Stimulated activated naive CD8-positive, alpha-beta T cell treated with anti-CD3 and anti-CD28 coated beads, Interleukin-15, Interleukin-2, amounts not matched to agents 100 ng/mL and 50 ng/mL, for 24 hours (primary cell): ENCODE measurements around the gene OTOA.
"Not testable (repeated sequence)": the region's sequence is repeated elsewhere in the genome, so short reads cannot be mapped to it uniquely, and the experiment has no call there.

Source experiments
- H3K27ac Mint-ChIP-seq: one replicate; pipeline ENCODE4 v1.8.0; 2021; ENCODE audit warnings: mild to moderate bottlenecking, mixed read lengths
- H3K27me3 Mint-ChIP-seq: one replicate; pipeline ENCODE4 v1.8.0; 2021; ENCODE audit warnings: mixed read lengths
- H3K36me3 Mint-ChIP-seq: one replicate; pipeline ENCODE4 v1.8.0; 2021; ENCODE audit warnings: low read depth, mixed read lengths
- H3K4me1 Mint-ChIP-seq: one replicate; pipeline ENCODE4 v1.8.0; 2021; ENCODE audit warnings: low read depth, mixed read lengths
- H3K4me3 Mint-ChIP-seq: one replicate; pipeline ENCODE4 v1.8.0; 2021; ENCODE audit warnings: mild to moderate bottlenecking, mixed read lengths
- H3K9me3 Mint-ChIP-seq: one replicate; pipeline ENCODE4 v1.8.0; 2021; ENCODE audit warnings: mixed read lengths

Gene OTOA

DNA sequence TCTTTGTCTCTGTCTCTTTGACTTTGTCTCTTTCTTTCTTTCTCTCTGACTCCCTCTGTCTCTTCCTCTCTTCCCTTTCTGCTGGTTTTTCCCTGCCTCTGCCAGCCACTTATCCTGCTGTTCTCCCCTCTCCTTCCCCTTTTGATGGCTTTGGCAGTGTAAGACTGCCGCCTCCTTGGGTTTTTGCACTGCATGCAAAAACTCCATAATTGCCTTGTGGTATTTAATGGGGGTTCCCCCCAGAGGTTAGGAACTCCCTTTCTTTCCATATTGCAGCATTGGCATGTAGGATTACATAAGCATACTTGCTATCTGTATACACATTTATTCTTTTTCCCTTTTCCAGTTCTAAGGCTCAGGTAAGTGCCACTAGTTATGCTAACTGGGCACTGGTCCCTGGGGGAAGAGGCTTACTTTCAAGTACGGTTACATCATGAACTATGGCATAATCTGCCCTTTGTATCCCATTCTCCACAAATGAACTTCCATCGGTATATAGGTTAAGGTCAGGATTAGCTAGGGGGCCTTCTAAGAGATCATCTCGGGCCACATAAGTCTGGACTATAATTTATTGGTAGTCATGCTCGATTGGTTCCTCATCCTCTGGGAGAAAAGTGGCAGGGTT, 31.7 kb upstream of the OTOA start:
- not testable (repeated sequence) for H3K4me3 Mint-ChIP-seq, H3K9me3 Mint-ChIP-seq, H3K27me3 Mint-ChIP-seq
- Mint-ChIP-seq H3K4me1 (peaks cover 26% of the 10 kb centered on the region), H3K36me3 (peaks cover 47% of the 10 kb centered on the region), H3K27ac (peak overlapping the region; percentile 73)

DNA sequence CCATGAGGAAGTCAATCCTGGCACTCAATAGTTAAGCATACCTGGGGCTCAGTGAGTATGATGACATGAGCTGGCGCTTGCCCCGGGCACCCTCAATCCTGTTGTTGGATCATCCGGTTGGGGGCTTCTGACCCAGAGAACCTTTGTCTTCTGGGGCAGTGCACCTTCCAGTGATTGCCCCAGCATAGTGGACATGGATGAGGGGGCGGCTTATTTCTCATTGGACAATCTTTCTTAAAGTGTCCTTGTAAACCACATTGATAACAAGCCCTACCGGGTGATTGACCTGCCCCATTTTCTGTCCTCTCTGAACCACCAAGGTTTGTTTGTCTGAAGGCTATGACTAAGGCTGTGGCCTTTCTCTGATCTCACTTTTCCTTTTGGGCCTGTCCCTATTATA, 29.6 kb upstream of the OTOA start:
- no peak overlapping the region for H3K27ac Mint-ChIP-seq
- H3K4me3 Mint-ChIP-seq: no peak overlapping the region
- H3K27me3 Mint-ChIP-seq: no peaks in the 10 kb centered on the region
- no peaks in the 10 kb centered on the region for H3K9me3 Mint-ChIP-seq
- H3K4me1 Mint-ChIP-seq: peaks cover 41% of the 10 kb centered on the region
- H3K36me3 Mint-ChIP-seq: peaks cover 31% of the 10 kb centered on the region

DNA sequence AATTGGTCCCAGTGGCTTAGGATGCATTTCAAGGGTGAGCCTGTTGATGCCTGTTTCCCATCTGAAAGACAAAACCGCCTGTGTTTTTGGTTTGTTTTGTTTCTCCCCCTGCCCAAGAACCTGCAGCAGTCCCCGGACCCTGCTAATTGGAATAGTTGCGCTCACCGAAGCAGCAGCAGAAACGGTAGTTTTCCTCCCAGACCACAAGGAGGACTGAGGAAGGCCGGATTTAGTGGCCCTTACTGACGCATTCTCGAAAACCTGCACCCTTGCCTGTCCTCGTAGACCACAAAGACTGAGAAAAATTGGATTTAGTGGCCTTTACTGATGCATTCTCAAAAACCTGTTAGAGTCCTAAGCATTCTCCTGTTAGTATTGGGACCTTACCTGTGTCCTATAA, 28.1 kb upstream of the OTOA start:
- Mint-ChIP-seq H3K36me3 (peaks cover 24% of the 10 kb centered on the region), H3K4me1 (peaks cover 45% of the 10 kb centered on the region)
- H3K4me3 Mint-ChIP-seq, H3K9me3 Mint-ChIP-seq, H3K27me3 Mint-ChIP-seq, H3K27ac Mint-ChIP-seq: not testable (repeated sequence)

DNA sequence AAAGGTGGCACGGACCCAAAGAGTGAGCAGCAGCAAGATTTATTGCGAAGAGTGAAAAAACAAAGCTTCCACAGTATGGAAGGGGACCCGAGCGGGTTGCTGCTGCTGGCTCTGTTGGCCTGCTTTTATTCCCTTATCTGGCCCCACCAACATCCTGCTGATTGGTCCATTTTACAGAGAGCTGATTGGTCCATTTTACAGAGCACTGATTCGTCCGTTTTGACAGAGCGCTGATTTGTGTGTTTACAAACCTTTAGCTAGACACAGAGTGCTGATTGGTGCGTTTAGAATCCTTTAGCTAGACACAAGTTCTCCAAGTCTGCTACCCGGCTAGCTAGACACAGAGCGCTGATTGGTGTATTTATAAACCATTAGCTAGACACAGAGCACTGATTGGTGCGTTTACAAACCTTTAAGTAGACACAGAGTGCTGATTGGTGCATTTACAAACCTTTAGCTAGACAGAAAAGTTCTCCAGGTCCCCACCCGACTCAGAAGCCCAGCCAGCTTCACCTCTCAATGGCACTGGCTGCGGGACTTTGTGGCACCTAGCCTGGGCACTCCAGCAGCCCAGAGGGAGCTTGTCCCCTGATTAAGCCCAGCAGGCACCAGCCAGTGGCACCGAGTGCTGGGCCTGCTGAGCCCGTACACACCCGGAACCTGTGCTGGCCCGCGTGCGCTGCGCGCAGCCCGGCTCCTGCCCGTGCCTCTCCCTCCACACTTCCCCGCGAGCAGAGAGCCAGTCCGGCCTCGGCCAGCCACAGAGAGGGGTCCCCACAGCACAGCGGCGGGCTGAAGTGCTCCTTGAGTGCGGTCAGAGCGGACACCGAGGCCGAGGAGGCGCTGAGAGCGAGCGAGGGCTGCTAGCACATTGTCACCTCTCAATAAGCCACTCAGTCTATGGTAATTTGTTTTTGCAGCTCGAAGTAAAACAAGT, 26.5 kb upstream of the OTOA start:
- Mint-ChIP-seq H3K4me3 (no peak overlapping the region), H3K27ac (no peak overlapping the region), H3K9me3 (no peaks in the 10 kb centered on the region), H3K27me3 (no peaks in the 10 kb centered on the region), H3K4me1 (peaks cover 40% of the 10 kb centered on the region), H3K36me3 (peaks cover 23% of the 10 kb centered on the region)

DNA sequence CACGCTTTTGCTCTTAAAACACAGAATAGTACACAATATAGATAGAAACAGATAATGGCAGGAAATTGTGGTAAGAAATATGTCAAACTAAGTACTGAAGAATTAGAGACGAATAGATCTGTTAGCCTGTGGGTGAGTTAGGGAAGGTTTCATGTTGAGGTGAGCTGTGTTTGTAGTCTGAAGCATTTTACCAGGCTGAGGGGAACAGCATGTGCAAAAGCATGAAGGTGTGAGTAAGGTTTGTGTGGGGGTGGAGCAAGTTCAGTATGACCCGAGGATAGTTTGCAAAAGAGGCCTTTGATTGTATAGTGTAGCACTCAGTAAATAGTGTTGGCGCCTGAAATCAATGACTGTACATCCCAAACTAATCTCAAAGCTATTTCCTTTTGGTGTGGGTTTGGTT, 25.2 kb upstream of the OTOA start:
- Mint-ChIP-seq H3K4me1 (peaks cover 35% of the 10 kb centered on the region), H3K27me3 (no peaks in the 10 kb centered on the region), H3K36me3 (peaks cover 20% of the 10 kb centered on the region), H3K4me3 (no peak overlapping the region), H3K27ac (peak overlapping the region; percentile 50), H3K9me3 (no peaks in the 10 kb centered on the region)

DNA sequence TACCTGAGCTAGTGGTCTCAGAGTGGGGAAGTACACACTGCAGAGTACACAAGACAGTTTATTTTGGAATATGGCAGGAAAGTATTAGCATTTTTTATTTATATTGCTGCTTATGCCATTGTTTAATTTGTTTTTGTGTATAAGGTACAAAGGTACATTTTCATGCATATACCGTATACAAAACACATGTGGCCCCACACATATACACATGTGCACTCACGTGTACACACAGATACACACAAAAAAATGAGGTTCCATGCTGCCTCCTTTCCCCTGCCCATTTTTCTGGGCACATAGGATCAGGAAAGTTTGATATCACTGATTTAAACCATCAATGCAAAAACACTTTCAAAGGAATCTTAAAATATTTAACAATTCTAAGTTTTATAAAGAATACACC, 24.3 kb upstream of the OTOA start:
- H3K36me3 Mint-ChIP-seq: peaks cover 20% of the 10 kb centered on the region
- H3K27ac Mint-ChIP-seq: no peak overlapping the region
- no peak overlapping the region for H3K4me3 Mint-ChIP-seq
- H3K4me1 Mint-ChIP-seq: peaks cover 34% of the 10 kb centered on the region
- H3K27me3 Mint-ChIP-seq: no peaks in the 10 kb centered on the region
- no peaks in the 10 kb centered on the region for H3K9me3 Mint-ChIP-seq

DNA sequence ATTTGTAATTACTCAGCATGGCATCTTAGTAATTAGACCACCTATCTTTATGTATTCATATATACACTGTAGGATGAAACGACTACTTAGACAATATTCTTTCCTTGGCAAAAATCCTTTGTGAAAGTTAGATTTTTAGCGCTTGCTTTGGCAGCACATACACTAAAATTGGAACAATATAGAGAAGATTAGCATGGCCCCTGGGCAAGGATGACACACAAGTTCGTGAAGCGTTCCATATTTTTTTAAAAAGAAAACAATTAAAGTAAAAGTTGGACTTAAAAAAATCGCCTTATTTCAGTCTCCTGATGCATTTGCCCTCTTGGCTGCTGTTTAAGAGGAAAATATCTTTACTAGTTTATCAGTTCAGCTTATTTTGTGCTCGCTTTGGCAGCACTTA, 21.9 kb upstream of the OTOA start:
- Mint-ChIP-seq H3K4me1 (peaks cover 57% of the 10 kb centered on the region), H3K27ac (no peak overlapping the region), H3K36me3 (no peaks in the 10 kb centered on the region), H3K9me3 (no peaks in the 10 kb centered on the region), H3K4me3 (no peak overlapping the region), H3K27me3 (no peaks in the 10 kb centered on the region)

DNA sequence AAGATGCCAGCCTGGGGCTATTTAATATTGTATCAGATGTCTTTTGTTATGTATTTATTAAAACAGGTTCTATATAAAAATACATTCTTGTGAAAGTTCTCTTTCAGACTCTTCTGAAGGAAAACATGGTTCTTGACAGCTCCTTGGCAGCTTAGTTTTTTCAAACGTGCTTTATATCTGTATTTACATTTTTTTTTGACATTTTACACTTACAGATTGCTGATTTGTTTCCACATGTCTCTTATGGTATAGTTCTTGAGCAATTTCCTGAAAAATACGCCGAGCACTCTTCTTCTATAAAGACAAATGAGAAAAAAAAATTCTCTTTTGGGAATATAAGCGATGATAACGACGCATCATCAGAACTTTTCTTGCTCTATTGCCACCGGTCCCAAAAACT, 20.9 kb upstream of the OTOA start:
- Mint-ChIP-seq H3K27me3 (no peaks in the 10 kb centered on the region), H3K27ac (no peak overlapping the region), H3K9me3 (no peaks in the 10 kb centered on the region), H3K4me1 (peaks cover 63% of the 10 kb centered on the region), H3K4me3 (no peak overlapping the region), H3K36me3 (no peaks in the 10 kb centered on the region)

DNA sequence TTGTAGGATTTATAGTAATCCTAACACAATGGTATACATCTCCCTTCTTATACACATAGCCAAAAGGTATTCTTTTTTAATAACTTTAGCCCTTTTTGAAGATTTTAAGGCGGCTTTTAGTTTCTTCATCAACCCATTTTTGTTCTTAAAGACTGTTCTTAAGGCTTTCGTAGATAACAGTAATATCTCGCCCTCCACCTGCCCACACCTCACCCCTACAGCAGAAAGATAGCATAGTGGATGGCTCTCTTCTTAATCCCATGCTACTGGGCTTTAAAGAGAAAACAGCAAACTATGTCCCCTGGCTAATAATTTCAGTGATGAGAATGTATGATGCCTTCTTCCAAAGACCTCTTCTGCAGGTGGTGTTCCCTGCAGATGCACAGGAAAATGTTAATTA, 20.0 kb upstream of the OTOA start:
- Mint-ChIP-seq H3K27me3 (no peaks in the 10 kb centered on the region), H3K4me3 (peak overlapping the region; percentile 9), H3K4me1 (peaks cover 63% of the 10 kb centered on the region), H3K27ac (no peak overlapping the region), H3K36me3 (no peaks in the 10 kb centered on the region), H3K9me3 (no peaks in the 10 kb centered on the region)

DNA sequence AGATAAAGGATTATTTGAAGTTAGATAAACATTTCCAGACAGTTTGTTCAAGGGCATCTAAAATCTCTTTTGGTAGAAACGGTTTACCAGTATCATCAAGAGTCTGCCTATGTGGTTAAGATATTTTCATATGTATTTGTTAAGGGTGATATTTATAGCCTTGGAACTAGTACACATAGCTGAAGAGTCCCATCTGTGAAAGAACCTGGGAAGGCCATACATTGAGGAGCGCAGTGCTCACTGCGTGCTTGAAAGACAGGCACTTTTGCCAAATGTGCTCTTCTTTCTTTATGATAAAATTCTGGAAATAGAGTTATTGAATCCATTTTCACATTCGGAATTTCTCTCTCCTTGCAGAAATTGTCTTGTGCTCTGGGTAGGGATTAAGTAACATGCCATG, 19.1 kb upstream of the OTOA start:
- H3K4me1 Mint-ChIP-seq: peaks cover 61% of the 10 kb centered on the region
- no peaks in the 10 kb centered on the region for H3K27me3 Mint-ChIP-seq
- H3K27ac Mint-ChIP-seq: peak overlapping the region; percentile 79
- peak overlapping the region; percentile 82 for H3K4me3 Mint-ChIP-seq
- no peaks in the 10 kb centered on the region for H3K36me3 Mint-ChIP-seq
- no peaks in the 10 kb centered on the region for H3K9me3 Mint-ChIP-seq

DNA sequence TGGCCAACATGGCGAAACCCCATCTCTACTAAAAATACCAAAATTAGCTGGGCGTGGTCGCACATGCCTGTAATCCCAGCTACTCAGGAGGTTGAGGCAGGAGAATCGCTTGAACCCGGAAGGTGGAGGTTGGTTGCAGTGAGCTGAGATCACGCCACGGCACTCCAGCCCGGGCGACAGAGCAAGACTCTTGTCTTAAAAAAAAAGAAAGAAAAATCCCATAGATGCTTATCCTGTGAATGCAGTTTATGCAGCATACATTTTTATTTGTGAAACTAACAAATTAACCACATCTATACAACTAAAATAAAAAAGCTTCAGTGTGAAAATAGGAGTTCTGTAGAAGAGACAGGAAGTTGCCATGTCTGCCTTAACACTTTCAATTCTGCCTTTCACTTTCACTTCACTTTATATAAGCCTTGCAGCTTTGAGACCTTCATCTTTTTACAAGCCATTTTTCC, 18.5 kb upstream of the OTOA start:
- H3K27ac Mint-ChIP-seq: peak overlapping the region; percentile 79
- peaks cover 61% of the 10 kb centered on the region for H3K4me1 Mint-ChIP-seq

DNA sequence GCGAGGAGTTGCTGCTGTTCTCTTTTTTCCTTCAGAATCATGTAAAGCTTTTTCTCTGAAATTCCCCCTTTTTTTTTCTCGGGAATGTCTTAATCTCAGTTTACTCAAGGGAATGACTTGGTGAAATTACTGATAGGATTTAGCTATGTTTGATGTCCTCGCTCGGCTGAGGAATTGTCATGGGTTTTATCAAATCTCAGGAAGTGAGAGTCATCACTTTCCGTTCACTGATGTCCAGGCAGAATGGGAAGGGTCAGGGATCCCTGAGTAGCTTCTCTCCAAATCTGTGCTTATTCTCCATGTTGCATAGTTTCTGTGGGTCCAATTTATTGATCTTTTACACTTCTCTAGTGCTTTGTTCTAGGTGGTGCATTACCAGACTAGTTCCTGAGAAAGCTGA, 17.7 kb upstream of the OTOA start:
- H3K4me3 Mint-ChIP-seq: peak overlapping the region; percentile 82
- no peaks in the 10 kb centered on the region for H3K36me3 Mint-ChIP-seq
- H3K27me3 Mint-ChIP-seq: no peaks in the 10 kb centered on the region
- peaks cover 60% of the 10 kb centered on the region for H3K4me1 Mint-ChIP-seq
- peak overlapping the region; percentile 79 for H3K27ac Mint-ChIP-seq
- H3K9me3 Mint-ChIP-seq: no peaks in the 10 kb centered on the region

More for the DNA sequence above, 18.5 kb upstream of the OTOA start:
- no peaks in the 10 kb centered on the region for H3K36me3 Mint-ChIP-seq
- H3K4me3 Mint-ChIP-seq: peak overlapping the region; percentile 82
- no peaks in the 10 kb centered on the region for H3K9me3 Mint-ChIP-seq
- no peaks in the 10 kb centered on the region for H3K27me3 Mint-ChIP-seq

DNA sequence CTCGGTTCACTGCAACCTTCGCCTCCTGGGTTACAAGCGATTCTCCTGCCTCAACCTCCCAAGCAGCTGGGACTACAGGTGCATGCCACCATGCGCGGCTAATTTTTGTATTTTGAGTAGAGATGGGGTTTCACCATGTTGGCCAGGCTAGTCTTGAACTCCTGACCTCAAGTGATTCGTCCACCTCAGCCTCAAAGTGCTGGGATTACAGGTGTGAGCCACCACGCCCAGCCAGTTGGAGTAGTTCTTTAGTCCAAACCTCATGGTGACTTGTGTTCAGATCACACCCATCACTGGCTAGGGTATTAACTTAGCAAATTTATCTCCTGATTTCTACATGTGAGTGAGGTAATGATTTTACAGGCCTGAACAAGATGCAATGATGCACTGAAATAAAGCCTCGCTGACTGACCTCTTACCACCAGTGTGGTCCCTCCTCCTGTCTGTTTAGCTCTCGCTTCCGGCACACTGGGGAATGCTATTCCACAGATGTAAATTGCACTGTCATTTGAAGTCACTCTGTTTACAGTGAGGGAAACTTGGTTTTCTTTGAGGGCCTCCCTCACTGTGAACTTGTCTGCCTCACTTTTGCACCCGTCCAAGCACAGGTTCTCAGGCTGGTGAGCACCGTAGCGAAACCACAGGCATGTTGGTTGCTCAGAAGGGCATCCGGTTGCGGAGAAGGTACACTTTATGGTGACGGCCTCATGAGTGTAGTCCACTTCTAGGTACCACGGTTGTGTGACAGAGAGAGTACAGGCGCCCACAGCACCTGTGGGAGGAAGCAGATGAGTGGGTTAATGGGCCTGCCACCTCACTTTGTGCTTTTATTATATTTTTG, 16.8 kb upstream of the OTOA start:
- Mint-ChIP-seq H3K9me3 (no peaks in the 10 kb centered on the region), H3K4me3 (peak overlapping the region; percentile 82), H3K27me3 (no peaks in the 10 kb centered on the region), H3K27ac (peak overlapping the region; percentile 79), H3K4me1 (peaks cover 66% of the 10 kb centered on the region), H3K36me3 (no peaks in the 10 kb centered on the region)

DNA sequence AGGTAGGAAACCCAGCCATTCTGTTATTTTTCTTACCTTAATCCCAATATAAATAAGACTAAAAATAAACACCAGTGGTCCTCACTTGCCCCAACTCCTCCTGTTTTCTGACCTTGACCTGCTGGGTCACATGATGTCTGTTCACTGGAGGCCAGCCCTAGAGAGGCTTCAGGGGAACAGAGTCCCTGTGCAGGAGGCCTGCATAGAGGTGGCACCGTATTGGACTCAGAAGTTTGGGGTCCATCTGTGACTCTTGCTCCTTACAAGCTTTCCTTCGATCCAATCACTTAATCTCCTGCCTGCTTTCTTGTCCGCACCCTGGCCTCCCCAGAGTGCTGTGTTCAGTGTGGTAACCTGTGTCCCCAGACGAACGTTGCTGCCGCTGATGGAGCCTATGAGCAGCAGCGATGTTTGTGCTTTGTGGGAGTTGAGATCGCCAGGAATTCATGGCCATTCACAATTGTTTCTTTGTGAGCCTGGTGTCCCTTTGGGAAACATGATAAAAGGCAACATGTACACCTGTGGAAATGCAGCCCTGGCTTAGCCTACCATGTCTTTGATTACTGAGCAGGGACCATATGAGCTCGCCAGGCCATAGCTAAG, 16.1 kb upstream of the OTOA start:
- H3K4me1 Mint-ChIP-seq: peaks cover 68% of the 10 kb centered on the region
- H3K9me3 Mint-ChIP-seq: no peaks in the 10 kb centered on the region
- H3K27me3 Mint-ChIP-seq: no peaks in the 10 kb centered on the region
- no peaks in the 10 kb centered on the region for H3K36me3 Mint-ChIP-seq
- H3K4me3 Mint-ChIP-seq: peak overlapping the region; percentile 48
- peak overlapping the region; percentile 91 for H3K27ac Mint-ChIP-seq
